BLaER1 (cell line): ENCODE measurements around the gene TIPARP.
"Not testable (repeated sequence)": the region's sequence is repeated elsewhere in the genome, so short reads cannot be mapped to it uniquely, and the experiment has no call there.

ENCODE experiments used
- H3K27ac ChIP-seq: shearing (Covaris generic); formaldehyde crosslinking; 2 replicates; pipeline ENCODE4 v1.8.1; 2022
- H3K27me3 ChIP-seq: shearing (Covaris generic); formaldehyde crosslinking; 2 replicates; pipeline ENCODE4 v1.8.1; 2022
- H3K36me3 ChIP-seq: shearing (Covaris generic); formaldehyde crosslinking; 2 replicates; pipeline ENCODE4 v1.8.1; 2022
- H3K4me1 ChIP-seq: shearing (Covaris generic); formaldehyde crosslinking; 2 replicates; pipeline ENCODE4 v1.8.1; 2022
- H3K4me2 ChIP-seq: shearing (Covaris generic); formaldehyde crosslinking; 2 replicates; pipeline ENCODE4 v1.8.1; 2022
- H3K4me3 ChIP-seq: shearing (Covaris generic); formaldehyde crosslinking; 2 replicates; pipeline ENCODE4 v1.8.1; 2022
- H3K9ac ChIP-seq: shearing (Covaris generic); formaldehyde crosslinking; 2 replicates; pipeline ENCODE4 v1.8.1; 2022
- H3K9me3 ChIP-seq: shearing (Covaris generic); formaldehyde crosslinking; 2 replicates; pipeline ENCODE4 v1.8.1; 2022
- H4K20me1 ChIP-seq: shearing (Covaris generic); formaldehyde crosslinking; 2 replicates; pipeline ENCODE4 v1.8.1; 2022
- Cebpa-rat ChIP-seq: shearing (Covaris generic); IDR thresholded peaks from 2 replicates; pipeline ENCODE4 v1.8.1; 2022

The TIPARP gene

GRCh38 chr3:156723182-156723619 lies 48.8 kb downstream of the TIPARP start:
- H3K27ac ChIP-seq = no peak overlapping the region
- no peak for TF ChIP-seq Cebpa-rat

GRCh38 chr3:156725682-156726081 lies 51.3 kb downstream of the TIPARP start:
- Histone ChIP-seq H3K4me2 (no peak overlapping the region), H3K36me3 (no peaks in the 10 kb centered on the region), H3K9ac (no peak overlapping the region), H3K4me3 (no peak overlapping the region), H3K27ac (no peak overlapping the region), H4K20me1 (no peaks in the 10 kb centered on the region), H3K9me3 (no peaks in the 10 kb centered on the region), H3K27me3 (no peaks in the 10 kb centered on the region), H3K4me1 (0 out of 2 replicates have a peak, but pooled peaks cover 4% of the 10 kb centered on the region)
- TF ChIP-seq Cebpa-rat = no peak

More at GRCh38 chr3:156723182-156723619, 48.8 kb downstream of the TIPARP start:
- Histone ChIP-seq H3K27me3 (no peaks in the 10 kb centered on the region), H3K4me1 (0 out of 2 replicates have a peak, but pooled peaks cover 4% of the 10 kb centered on the region), H4K20me1 (no peaks in the 10 kb centered on the region), H3K4me2 (no peak overlapping the region), H3K4me3 (no peak overlapping the region), H3K36me3 (no peaks in the 10 kb centered on the region), H3K9me3 (no peaks in the 10 kb centered on the region), H3K9ac (no peak overlapping the region)

- H3K9ac ChIP-seq = no peak overlapping the region
- H3K9me3 ChIP-seq = no peaks in the 10 kb centered on the region
- no peak overlapping the region for H3K4me3 ChIP-seq
- H3K36me3 ChIP-seq = no peaks in the 10 kb centered on the region
- no peak overlapping the region for H3K27ac ChIP-seq
- TF ChIP-seq Cebpa-rat = no peak
- H3K27me3 ChIP-seq = no peaks in the 10 kb centered on the region
- H3K4me2 ChIP-seq = no peak overlapping the region
- H3K4me1 ChIP-seq = 0 out of 2 replicates have a peak, but pooled peaks cover 4% of the 10 kb centered on the region
- H4K20me1 ChIP-seq = no peaks in the 10 kb centered on the region
Measured at GRCh38 chr3:156726456-156726855, 52.1 kb downstream of the TIPARP start.

- H3K4me1 ChIP-seq = 0 out of 2 replicates have a peak, but pooled peaks cover 4% of the 10 kb centered on the region
- H3K4me2 ChIP-seq = no peak overlapping the region; the same call in 1 of the 2 replicates
- H3K27ac ChIP-seq = no peak overlapping the region
- H4K20me1 ChIP-seq = no peaks in the 10 kb centered on the region
- H3K9ac ChIP-seq = no peak overlapping the region
- no peaks in the 10 kb centered on the region for H3K36me3 ChIP-seq
- TF ChIP-seq Cebpa-rat = no peak
- no peaks in the 10 kb centered on the region for H3K27me3 ChIP-seq
- no peak overlapping the region for H3K4me3 ChIP-seq
- no peaks in the 10 kb centered on the region for H3K9me3 ChIP-seq
Measured at GRCh38 chr3:156727519-156728205, 53.3 kb downstream of the TIPARP start.

GRCh38 chr3:156728267-156728985 lies 54.0 kb downstream of the TIPARP start:
- H3K4me1 ChIP-seq = 0 out of 2 replicates have a peak, but pooled peaks cover 4% of the 10 kb centered on the region
- no peak overlapping the region for H3K4me2 ChIP-seq
- no peaks in the 10 kb centered on the region for H4K20me1 ChIP-seq
- H3K27ac ChIP-seq = no peak overlapping the region
- H3K4me3 ChIP-seq = no peak overlapping the region
- no peak overlapping the region for H3K9ac ChIP-seq
- no peaks in the 10 kb centered on the region for H3K36me3 ChIP-seq
- H3K27me3 ChIP-seq = no peaks in the 10 kb centered on the region
- TF ChIP-seq Cebpa-rat = no peak
- H3K9me3 ChIP-seq = no peaks in the 10 kb centered on the region

GRCh38 chr3:156729460-156730179 lies 55.2 kb downstream of the TIPARP start:
- Histone ChIP-seq H3K36me3 (no peaks in the 10 kb centered on the region), H3K27me3 (no peaks in the 10 kb centered on the region), H4K20me1 (no peaks in the 10 kb centered on the region), H3K9ac (no peak overlapping the region), H3K4me3 (no peak overlapping the region), H3K4me2 (no peak overlapping the region), H3K9me3 (no peaks in the 10 kb centered on the region), H3K4me1 (0 out of 2 replicates have a peak, but pooled peaks cover 4% of the 10 kb centered on the region), H3K27ac (no peak overlapping the region)
- TF ChIP-seq Cebpa-rat = no peak

GRCh38 chr3:156731813-156732212 lies 57.4 kb downstream of the TIPARP start:
- no peaks in the 10 kb centered on the region for H3K27me3 ChIP-seq
- H3K36me3 ChIP-seq = no peaks in the 10 kb centered on the region
- 0 out of 2 replicates have a peak, but pooled peaks cover 4% of the 10 kb centered on the region for H3K4me1 ChIP-seq
- no peak overlapping the region for H3K9ac ChIP-seq
- H3K4me3 ChIP-seq = no peak overlapping the region
- no peaks in the 10 kb centered on the region for H4K20me1 ChIP-seq
- no peaks in the 10 kb centered on the region for H3K9me3 ChIP-seq
- no peak overlapping the region for H3K4me2 ChIP-seq
- no peak for TF ChIP-seq Cebpa-rat
- H3K27ac ChIP-seq = no peak overlapping the region

GRCh38 chr3:156732261-156732660 lies 57.9 kb downstream of the TIPARP start:
- TF ChIP-seq Cebpa-rat = no peak
- Histone ChIP-seq H3K4me2 (no peak overlapping the region), H3K4me3 (no peak overlapping the region), H3K36me3 (no peaks in the 10 kb centered on the region), H3K27ac (no peak overlapping the region), H3K27me3 (no peaks in the 10 kb centered on the region), H3K9me3 (no peaks in the 10 kb centered on the region), H3K9ac (no peak overlapping the region), H3K4me1 (0 out of 2 replicates have a peak, but pooled peaks cover 4% of the 10 kb centered on the region), H4K20me1 (no peaks in the 10 kb centered on the region)

GRCh38 chr3:156732715-156733421 lies 58.5 kb downstream of the TIPARP start:
- Histone ChIP-seq H3K9ac (no peak overlapping the region), H3K36me3 (no peaks in the 10 kb centered on the region), H3K27ac (no peak overlapping the region), H3K4me3 (no peak overlapping the region), H3K4me2 (no peak overlapping the region), H3K4me1 (0 out of 2 replicates have a peak, but pooled peaks cover 2% of the 10 kb centered on the region), H4K20me1 (no peaks in the 10 kb centered on the region), H3K27me3 (no peaks in the 10 kb centered on the region), H3K9me3 (no peaks in the 10 kb centered on the region)
- TF ChIP-seq Cebpa-rat = no peak

- H3K27ac ChIP-seq, H3K4me3 ChIP-seq, H3K4me2 ChIP-seq, H3K9ac ChIP-seq, H3K36me3 ChIP-seq, H3K9me3 ChIP-seq, H3K27me3 ChIP-seq, H3K4me1 ChIP-seq, H4K20me1 ChIP-seq: not testable (repeated sequence)
Measured at GRCh38 chr3:156734661-156735060, 60.3 kb downstream of the TIPARP start.
